Measurements from ENCODE around the gene HLA-DQA2.
"Not testable (repeated sequence)": the region's sequence is repeated elsewhere in the genome, so short reads cannot be mapped to it uniquely, and the experiment has no call there.

HLA-DQA2 gene

DNA sequence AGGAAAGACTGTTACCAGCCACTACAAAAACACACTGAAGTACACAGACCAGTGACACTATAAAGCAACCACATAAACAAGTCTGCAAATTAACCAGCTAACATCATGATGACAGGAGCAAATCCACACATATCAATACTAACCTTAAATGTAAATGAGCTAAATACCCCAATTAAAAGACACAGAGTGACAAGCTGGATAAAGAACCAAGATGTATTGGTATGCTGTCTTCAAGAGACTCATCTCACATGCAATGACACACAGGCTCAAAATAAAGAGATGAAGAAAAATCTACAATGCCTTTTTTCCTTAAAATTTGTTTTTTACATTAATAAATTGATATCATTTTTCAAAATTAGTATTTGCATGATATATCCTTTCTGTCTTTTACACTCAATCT, 41.7 kb downstream of the HLA-DQA2 start:
- FAIRE-seq = not testable (repeated sequence)

DNA sequence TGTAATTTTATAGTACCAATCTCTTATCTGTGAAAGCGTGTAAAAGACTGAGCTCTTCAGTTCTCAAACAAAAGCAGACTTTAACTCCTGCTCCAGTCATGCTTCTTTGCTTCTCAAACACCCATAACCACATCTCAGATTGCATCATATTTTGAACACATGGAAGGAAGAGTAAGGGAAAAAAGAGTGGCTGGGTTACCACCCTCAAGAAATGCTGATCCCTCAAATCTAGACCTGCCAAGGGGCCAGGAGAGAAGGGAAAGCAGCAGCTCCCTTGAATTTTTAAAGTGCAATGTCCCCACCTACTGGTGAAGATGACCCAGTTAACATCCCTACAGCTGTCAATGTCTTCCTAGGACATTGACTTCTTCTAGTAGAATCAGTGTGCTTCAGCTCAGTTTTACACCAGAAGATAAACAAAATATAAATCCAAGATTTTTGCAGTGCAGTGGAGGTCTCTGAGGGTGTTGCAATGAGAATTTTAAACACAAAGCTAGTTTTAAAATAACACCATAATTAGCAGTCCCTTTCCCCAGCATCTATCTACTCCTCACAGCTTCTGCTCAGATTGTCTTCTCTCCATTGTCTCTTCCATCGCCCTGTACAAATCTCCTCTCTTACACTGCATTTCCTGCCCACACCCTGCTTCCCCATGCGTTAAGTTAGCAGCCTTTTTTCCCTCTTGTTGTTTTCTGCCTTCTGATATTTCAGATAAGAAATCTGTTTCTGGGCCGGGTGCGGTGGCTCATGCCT, 44.8 kb downstream of the HLA-DQA2 start:
- FAIRE-seq = peak; percentile 82

- no peak for FAIRE-seq
Measured at GRCh38 chr6:32790306-32790705, 49.1 kb downstream of the HLA-DQA2 start.

- no peak for FAIRE-seq
Measured at GRCh38 chr6:32792901-32793435, 51.8 kb downstream of the HLA-DQA2 start.

GRCh38 chr6:32794510-32794909, 53.3 kb downstream of the HLA-DQA2 start:
- no peak for FAIRE-seq

Data from G401.6 (cell line).